SK-N-SH treated with all-trans-retinoic acid at 6 μM for 48 hours (cell line): ENCODE results near the gene CD300C.

Experiments
- ARNTL ChIP-seq: fragments of 450-650 bp; formaldehyde crosslinking; IDR thresholded peaks from 2 replicates; pipeline ENCODE4 v1.5.0; 2020; ENCODE audit warnings: low read depth, mild to moderate bottlenecking, moderate library complexity, borderline replicate concordance
- GLIS3 ChIP-seq: fragments of 250-450 bp; sonication (Bioruptor Pico); IDR thresholded peaks from 2 replicates; pipeline ENCODE4 v1.5.0; 2020; ENCODE audit warnings: mild to moderate bottlenecking, moderate library complexity
- OSR1 ChIP-seq: fragments of 250-450 bp; sonication (Bioruptor Pico); IDR thresholded peaks from 2 replicates; pipeline ENCODE4 v1.8.0; 2022; ENCODE audit warnings: moderate library complexity, mild to moderate bottlenecking, inconsistent platforms
- ZFP3 ChIP-seq: fragments of 250-450 bp; sonication (Bioruptor Pico); IDR thresholded peaks from 2 replicates; pipeline ENCODE4 v1.5.0; 2020; ENCODE audit warnings: mild to moderate bottlenecking, moderate library complexity
- ZFP30 ChIP-seq: fragments of 450-650 bp; formaldehyde crosslinking; IDR thresholded peaks from 2 replicates; pipeline ENCODE4 v1.5.0; 2022; ENCODE audit warnings: mild to moderate bottlenecking, moderate library complexity
- ZNF8 ChIP-seq: fragments of 450-650 bp; formaldehyde crosslinking; IDR thresholded peaks from 2 replicates; pipeline ENCODE4 v1.5.0; 2020; ENCODE audit warnings: mild to moderate bottlenecking, moderate library complexity
- TF ChIP-seq, protein P1 (sequence below): fragments of 250-450 bp; sonication (Bioruptor Pico); IDR thresholded peaks from 2 replicates; pipeline ENCODE4 v1.5.1; 2021; ENCODE audit warnings: mild to moderate bottlenecking, moderate library complexity
- TF ChIP-seq, protein P2 (sequence below): fragments of 250-450 bp; sonication (Bioruptor Pico); IDR thresholded peaks from 2 replicates; pipeline ENCODE4 v1.8.0; 2020; ENCODE audit warnings: mild to moderate bottlenecking, moderate library complexity, borderline replicate concordance
- TF ChIP-seq, protein P3 (sequence below): fragments of 250-450 bp; sonication (Bioruptor Pico); IDR thresholded peaks from 2 replicates; pipeline ENCODE4 v1.5.1; 2020; ENCODE audit warnings: low read depth, mild to moderate bottlenecking, moderate library complexity
- TF ChIP-seq, protein P4 (sequence below): fragments of 250-450 bp; sonication (Bioruptor Pico); IDR thresholded peaks from 2 replicates; pipeline ENCODE4 v1.8.0; 2021; ENCODE audit warnings: low read depth, mild to moderate bottlenecking, moderate library complexity, borderline replicate concordance

DNA sequence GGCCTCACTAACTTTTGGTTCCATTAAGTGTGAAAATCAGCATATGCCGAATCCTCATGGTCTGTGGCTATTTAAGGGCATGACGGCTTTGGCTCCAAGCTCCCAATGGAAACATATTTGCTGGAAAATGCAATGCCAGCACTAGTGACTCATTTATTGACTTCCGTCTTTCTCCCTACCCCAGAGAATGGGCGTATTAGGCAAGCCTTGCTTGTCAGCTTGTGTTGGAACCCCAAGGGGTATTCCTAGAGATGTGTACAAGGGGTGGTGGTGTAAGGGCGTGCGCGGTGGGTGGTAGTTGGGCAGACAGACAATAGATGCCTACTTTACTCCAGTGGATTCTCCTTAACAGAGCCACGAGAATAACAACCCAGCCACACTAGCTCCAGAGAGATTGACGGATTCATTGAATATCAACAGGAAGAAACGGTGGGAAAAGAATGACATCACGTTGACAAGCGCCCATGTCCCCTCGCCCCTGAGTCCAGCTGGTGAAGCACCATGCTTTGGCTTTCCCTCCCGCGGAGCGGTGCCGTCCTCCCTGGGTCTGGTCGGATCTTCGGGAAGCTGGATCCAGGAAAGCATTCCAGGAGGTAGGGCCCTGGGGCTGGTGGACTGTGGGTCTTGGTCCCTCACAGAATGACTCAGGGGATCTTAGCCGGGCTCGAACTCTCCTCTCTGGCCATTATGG, 25.0 kb downstream of the CD300C start:
- TF ChIP-seq ZFP3 (CRISPR knock-in tag) (no peak), ARNTL (CRISPR knock-in tag) (no peak), OSR1 (CRISPR knock-in tag) (no peak), ZNF8 (CRISPR knock-in tag) (no peak), GLIS3 (no peak), ZFP30 (CRISPR knock-in tag) (no peak)
- TF ChIP-seq, protein P1, sequence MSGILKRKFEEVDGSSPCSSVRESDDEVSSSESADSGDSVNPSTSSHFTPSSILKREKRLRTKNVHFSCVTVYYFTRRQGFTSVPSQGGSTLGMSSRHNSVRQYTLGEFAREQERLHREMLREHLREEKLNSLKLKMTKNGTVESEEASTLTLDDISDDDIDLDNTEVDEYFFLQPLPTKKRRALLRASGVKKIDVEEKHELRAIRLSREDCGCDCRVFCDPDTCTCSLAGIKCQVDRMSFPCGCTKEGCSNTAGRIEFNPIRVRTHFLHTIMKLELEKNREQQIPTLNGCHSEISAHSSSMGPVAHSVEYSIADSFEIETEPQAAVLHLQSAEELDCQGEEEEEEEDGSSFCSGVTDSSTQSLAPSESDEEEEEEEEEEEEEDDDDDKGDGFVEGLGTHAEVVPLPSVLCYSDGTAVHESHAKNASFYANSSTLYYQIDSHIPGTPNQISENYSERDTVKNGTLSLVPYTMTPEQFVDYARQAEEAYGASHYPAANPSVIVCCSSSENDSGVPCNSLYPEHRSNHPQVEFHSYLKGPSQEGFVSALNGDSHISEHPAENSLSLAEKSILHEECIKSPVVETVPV (CRISPR knock-in tag): no peak
- TF ChIP-seq, protein P2, sequence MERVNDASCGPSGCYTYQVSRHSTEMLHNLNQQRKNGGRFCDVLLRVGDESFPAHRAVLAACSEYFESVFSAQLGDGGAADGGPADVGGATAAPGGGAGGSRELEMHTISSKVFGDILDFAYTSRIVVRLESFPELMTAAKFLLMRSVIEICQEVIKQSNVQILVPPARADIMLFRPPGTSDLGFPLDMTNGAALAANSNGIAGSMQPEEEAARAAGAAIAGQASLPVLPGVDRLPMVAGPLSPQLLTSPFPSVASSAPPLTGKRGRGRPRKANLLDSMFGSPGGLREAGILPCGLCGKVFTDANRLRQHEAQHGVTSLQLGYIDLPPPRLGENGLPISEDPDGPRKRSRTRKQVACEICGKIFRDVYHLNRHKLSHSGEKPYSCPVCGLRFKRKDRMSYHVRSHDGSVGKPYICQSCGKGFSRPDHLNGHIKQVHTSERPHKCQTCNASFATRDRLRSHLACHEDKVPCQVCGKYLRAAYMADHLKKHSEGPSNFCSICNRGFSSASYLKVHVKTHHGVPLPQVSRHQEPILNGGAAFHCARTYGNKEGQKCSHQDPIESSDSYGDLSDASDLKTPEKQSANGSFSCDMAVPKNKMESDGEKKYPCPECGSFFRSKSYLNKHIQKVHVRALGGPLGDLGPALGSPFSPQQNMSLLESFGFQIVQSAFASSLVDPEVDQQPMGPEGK: no peak
- TF ChIP-seq, protein P3, sequence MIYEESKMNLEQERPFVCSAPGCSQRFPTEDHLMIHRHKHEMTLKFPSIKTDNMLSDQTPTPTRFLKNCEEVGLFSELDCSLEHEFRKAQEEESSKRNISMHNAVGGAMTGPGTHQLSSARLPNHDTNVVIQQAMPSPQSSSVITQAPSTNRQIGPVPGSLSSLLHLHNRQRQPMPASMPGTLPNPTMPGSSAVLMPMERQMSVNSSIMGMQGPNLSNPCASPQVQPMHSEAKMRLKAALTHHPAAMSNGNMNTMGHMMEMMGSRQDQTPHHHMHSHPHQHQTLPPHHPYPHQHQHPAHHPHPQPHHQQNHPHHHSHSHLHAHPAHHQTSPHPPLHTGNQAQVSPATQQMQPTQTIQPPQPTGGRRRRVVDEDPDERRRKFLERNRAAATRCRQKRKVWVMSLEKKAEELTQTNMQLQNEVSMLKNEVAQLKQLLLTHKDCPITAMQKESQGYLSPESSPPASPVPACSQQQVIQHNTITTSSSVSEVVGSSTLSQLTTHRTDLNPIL (CRISPR knock-in tag): no peak
- TF ChIP-seq, protein P4, sequence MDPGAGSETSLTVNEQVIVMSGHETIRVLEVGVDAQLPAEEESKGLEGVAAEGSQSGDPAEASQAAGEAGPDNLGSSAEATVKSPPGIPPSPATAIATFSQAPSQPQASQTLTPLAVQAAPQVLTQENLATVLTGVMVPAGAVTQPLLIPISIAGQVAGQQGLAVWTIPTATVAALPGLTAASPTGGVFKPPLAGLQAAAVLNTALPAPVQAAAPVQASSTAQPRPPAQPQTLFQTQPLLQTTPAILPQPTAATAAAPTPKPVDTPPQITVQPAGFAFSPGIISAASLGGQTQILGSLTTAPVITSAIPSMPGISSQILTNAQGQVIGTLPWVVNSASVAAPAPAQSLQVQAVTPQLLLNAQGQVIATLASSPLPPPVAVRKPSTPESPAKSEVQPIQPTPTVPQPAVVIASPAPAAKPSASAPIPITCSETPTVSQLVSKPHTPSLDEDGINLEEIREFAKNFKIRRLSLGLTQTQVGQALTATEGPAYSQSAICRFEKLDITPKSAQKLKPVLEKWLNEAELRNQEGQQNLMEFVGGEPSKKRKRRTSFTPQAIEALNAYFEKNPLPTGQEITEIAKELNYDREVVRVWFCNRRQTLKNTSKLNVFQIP (CRISPR knock-in tag): no peak
